Activated T-cell treated with anti-CD3 and anti-CD28 coated beads, Interleukin-2, amount 50 U/mL, for 48 hours (primary cell): ENCODE results near the gene IL32.

Experiments
- DNase-seq, 2 experiments: peaks; one replicate each; pipeline ENCODE4 v3.0.0-alpha.2; 2020

IL32 gene

DNA sequence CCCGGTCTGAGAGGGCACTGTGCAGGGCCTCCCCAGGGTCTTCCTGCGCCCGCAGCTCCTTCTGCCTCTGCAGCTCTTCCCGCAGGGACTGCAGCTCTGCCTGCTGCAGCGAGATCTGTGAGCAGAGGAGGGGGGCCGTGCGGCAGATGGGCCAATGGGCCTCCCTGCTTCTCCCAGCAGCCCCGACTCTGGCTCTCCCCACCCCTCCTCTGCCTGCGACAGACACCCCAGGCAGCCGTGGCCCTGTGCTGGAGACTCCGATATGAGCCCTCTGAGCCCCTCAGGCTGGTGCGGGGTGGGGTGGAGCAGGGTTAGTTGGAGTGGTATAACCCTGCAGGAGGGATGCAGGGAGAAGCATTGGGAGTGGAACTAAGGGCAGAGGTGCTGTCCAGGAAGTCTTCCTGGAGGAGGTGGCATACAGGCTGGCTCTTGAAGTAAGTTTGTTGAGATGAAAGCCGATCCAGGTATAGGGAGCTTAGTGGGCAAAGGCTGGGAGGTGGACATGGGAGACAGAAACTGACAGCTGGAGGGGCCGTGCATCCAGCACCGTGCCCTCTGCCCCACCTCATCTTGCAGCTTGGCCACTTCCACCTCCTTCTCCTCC lies 36.6 kb upstream of the IL32 start:
- DNase-seq = peak in 1 of 2 experiments; percentile 47

DNA sequence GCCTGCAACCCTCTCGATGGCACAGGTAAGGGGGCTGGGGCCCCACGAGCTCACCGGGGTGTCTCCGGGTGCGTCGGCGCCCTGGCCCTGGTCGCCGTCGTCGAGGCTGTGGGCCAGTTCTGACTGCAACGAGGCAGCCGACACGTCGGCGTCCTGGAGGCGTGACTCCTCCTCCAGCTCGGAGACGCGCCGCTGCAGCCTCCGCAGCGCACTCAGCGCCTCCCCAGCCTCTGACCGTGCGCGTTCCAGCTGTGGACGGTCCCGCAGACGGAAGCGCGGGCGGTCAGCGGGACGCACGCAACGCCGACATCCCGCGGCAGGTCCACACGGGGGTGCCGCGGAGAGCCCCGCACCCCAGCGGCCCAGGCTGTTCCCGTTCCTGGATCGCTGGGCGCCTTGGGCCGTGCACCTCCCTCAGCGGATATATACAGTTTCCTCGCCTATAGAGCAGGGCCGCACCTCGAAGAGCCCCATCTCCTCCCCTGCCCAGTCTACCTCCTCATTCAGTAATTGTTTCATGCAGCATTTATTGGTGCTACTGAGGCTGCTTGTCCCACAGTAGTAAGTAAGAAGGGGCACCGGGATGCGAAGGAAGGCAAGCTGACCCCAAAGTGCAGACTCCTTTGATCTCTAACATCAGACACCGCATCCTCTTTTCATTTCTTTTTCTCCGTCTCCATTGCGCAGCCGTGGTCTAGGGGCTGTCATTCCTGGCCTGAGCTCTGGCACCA lies 35.8 kb upstream of the IL32 start:
- DNase-seq = peak; percentile 57 to 76

DNA sequence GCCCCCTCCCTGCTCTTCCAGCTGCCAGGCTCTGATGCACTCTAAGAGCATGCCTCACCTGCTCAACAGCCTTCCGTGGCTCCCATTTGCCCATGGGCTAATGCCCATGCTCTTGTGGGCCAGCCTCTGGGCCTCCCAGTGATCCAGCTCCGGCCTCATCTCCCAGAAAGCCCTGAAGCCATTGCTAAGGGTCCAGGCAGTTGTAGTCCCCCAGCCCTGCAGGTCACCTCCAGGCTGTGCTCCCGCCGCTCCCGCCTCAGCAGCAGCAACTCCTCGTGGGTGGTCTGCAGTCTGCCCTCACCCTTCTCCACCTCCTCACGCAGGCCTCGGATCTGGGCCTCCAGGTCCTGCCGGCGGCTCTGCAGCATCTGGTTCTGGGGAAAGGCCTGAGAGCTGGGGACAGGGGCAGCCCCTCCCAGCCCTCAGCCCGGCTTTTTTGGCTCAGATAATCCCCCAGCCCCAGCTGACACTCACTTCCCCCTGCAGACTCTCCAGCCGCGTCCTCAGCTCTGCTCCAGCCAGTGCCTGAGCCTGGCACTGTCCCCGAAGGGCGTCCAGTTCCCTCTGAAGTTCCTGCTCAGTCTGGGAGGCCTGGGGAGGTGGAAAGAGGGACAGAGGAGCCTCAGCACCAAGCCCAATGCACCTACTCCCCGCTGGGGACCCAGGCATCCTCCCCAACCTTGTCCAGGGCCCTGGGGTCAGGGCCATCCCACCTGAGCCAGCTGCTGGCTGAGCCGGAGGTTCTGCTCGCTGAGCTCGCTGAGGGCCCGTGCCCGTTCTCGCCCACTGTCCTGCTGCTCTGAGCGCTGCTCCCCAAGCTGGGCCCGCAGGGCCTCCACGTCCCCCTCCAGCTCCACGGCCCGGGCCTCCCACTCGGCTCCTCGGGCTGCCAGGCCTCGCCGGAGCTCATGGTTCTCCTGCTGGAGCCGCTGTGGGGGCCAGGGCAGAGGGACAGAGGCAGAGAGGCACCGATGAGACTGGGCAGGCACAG lies 34.9 kb upstream of the IL32 start:
- DNase-seq = no peak

DNA sequence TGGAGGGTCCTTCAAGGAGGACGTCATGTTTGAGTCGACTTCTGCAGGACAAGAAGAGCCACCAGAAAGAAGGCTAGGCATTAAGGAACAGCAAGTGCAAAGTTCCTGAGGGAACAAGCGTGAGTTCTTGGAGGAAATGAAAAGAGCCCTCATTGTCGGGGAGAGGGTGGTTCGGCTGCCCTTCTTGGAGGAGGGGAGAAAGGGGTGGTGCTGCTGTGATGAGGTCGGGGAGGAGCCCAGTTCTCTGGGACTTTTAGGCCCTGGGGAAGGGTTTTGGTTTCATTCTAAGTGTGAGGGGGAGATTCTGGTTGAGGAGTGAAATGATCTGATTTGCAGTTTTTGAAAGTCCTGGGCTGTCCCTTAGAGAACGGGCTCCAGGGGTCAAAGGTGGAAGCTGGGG lies 32.8 kb upstream of the IL32 start:
- no peak for DNase-seq

DNA sequence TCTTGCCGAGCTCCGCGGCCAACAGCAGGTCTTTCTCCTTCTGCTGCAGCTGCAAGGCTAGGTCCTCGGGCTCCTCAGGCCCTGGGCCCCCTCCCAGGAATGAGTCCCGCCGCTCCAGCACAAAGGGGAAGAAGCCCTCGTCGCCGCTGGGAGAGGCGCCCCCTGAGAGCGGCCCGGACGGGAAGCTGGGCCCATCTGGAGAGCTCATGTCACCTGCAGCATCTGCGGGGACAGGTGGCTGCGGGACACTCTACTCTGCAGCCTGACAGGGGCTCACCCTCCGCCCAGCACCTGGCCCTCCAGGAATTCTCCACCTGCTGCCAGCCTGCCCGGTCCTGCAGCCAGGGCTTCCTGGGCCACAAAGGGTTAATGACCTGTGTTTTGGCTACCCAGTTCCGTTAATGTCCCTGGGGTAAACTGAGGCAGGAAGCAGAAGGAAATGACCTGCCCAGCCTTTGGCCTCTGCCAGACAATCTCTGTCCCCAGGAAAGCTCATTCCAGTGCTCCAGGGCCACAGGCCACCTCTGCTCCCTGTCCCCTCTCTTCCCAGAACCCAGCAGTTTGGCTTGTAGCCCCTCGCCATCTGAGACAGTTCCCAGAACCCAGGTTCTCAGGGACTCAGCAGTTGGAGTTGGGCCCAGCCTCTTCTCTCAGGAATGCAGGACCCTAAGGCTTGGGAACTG lies 30.0 kb upstream of the IL32 start:
- DNase-seq = no peak

DNA sequence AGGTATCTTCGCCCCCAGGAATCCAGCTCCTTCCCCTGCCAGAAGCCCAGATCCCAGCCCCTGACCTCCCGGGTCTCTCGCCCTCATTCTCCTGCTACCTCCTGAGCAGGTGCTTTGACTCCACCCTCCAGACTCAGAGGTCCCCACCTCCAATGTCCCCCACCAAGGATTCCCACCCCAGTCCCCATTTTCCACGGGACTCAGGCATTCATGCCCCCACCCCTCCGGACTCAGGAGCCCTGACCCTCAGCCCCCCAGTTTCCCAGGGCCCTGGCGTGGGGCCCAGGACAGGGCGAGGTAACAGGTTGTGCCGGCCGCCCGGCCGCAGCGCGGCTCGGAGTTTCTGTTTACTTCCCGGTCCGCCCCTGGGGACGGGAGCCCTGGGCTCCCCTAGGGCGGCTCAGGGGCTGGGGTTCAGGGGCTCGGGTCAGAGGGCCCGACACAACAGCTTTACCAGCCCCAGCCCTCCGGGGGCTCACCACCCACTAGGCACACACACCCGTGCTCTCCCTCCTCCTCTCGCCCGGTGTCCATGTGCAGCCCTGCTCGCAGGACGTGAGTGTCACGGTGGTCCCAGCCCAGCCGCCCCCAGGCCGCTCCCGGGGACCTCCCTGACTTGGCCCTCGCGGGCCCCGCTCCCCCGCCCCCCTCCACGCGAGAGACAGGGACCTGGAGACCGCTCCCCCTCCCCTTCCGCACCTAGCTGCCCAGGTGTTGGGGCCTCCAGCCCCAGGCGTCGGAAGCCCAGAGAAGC lies 29.3 kb upstream of the IL32 start:
- DNase-seq = no peak

DNA sequence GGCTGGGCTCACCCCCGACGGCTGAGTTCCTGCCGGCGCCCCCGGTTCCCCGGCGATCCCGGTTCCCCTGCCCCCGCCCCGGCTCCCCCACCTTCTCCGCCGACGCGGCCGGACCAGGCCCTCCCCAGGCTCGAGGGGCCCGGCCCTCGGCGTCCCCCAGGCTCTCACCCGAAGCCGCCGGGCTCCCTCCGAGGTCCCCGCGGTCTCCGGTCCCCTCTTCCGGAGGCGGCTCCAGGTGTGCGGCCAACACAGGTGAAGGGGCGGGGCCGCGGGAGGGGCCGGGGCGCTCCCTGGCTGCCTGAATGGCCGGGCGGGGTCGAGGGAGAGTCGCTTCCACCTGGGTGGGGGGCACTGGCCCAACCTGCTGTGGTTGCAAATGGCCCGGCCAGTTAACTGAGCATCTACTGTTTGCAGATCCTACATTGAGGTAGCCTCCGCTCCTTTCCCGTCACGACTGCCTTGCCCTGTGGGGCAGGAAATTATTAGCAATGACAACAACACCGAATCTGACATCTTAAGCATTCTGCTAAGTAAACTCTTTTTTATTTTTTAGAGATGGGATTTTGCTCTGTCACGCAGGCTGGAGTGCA lies 28.6 kb upstream of the IL32 start, which contains the start of gene BICDL2:
BICDL2 (minus strand) TSS at position 219 of the 590 bp plus-strand sequence. CDS start 1,448 bp downstream, outside the sequence.
- no peak for DNase-seq

DNA sequence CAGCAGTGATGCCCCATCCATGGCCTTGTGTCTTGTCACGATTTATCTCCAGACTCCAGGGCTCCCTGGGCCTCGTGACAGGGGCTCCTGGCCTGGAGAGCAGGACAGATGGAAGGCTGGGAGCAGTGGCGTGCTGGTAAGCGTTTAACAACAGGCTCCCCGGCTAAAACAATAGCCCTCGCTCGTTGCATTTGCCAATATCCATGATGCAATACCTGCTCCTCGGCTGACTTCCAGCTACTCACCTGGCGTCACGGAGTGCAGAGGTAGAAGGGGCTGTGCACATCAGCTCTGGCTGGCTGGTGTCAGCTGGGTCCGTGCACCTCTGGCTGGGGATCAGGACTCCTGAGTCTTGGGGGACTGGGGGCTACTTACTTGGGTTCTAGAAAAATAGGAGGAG lies 27.2 kb upstream of the IL32 start:
- DNase-seq = no peak

DNA sequence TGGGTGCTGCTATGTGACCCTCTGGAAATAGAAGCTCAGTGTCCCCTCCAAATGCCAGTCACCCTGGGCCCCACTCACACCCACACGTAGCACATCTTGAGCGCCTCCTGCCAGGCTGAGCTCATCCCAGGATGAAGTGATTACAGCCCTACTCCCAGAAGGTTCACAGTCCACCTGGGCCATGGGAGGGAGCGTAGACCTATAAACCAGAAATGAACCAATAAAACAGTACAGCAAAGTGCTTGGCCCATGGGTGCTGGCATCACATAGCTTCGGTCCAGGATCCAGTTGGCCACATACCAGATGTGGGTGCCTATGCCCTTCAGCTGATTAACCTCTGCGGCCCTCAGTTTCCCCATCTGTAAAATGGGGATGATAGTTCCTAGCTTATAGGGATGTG lies 26.5 kb upstream of the IL32 start:
- no peak for DNase-seq

DNA sequence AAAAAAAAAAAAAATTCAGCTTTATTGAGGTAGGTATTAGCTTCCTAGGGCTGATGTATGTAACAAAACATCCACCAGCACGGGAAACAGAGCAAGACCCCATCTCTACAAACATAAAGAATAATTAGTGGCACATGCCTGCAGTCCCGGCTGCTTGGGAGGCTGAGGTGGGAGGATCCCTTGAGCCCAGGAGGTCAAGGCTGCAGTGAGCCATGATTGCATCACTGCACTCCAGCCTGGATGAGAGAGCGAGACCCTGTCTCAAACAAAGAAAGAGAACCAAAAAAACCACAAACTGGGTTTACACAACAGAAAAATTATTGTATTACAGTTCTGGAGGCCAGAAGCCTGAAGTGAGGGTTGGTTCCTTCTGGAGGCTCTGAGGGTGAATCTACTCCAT lies 23.1 kb upstream of the IL32 start:
- DNase-seq = no peak

DNA sequence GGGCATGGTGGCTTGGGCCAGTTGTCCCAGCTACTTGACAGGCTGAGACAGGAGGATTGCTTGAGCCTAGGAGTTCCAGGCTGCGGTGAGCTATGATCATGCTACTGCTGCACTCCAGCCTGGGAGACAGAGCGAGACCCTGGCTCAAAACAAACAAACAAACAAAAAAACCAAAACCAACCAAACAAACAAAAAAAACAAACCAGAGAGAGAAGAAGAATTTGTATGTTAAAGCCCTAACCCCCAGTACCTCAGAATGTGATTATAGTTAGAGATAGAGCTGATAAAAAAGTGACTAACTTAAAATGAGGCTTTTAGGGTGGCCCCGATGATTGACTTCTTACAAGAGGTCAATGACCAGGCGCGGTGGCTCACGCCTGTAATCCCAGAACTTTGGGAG lies 20.7 kb upstream of the IL32 start:
- DNase-seq = no peak

DNA sequence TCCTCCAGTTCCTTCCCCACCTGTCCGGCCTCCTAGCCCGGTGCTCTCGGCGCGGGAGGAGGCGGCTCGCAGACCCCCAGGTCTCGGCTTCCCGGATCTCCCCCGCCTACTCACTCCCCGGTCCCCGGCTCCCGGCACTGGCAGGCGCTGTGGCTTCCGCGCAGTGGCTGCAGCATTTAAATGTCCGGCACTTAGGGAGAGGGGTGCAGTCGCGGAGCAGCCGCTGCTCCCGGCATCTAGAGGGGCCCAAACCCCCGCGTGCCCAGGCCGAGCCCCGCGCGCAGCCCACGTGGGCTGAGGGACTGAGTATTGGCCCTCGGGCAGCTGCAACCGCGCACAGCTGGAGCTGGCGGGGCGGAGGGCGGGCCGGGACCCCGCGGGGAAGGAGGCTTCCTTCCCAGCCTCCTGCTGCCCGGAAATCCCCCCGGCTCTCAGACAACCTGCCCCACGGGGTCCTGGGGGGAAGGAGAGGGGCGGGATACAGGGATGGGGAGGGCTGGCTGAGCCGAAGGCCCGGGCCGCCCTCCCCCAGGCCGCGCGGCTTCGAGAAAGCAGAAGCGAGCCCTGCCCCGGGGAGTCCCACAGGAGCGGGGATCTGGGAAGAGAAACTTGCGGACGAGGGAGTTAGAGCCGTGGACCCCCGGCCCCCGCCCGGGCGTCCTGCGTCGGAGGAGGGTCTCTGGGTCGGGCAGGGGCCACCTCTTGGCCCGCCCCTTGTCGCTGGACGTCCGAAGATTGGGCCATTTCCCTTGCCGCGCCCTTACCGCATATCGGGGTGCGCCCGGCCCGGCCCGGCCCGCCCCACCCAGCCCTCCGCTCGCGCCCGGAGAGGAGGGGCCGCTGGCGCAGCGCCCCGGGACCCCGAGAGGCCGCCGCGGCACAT lies 19.4 kb upstream of the IL32 start, which contains the start of gene MMP25:
MMP25 (plus strand) TSS at position 804 of the 883 bp plus-strand sequence. CDS start 357 bp downstream, outside the sequence.
- DNase-seq = peak in 1 of 2 experiments; percentile 52

DNA sequence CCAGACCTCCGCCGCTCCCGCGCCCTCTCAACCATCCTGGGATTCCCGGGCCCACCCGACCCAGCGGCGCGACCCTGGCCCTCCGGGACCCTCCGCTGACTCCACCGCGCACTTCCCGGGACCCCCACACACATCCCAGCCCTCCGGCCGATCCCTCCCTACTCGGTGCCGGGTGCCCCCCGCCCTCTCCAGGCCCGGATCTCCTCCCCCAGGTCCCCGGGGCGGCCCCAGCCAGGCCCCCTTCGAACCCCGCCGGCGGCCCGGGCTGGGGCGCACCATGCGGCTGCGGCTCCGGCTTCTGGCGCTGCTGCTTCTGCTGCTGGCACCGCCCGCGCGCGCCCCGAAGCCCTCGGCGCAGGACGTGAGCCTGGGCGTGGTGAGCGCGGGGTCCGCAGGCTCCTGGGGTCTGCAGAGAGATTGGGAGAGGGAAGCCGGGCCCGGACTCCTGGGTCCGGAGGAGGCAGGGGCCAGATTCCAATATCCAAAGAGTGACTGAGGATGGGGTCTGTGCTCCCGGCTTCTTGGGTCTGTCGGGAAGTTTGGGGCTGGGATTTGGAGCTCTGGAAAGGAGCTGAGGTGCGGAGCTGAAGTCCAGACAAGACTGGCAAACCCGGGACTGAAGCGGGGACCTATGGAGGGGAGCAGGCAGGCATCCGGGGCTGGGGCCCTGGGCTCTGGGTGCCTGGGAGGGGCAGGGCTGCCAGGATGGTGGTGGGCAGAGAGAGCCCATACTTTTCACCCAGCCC lies 18.6 kb upstream of the IL32 start:
- DNase-seq = peak in 1 of 2 experiments; percentile 46

DNA sequence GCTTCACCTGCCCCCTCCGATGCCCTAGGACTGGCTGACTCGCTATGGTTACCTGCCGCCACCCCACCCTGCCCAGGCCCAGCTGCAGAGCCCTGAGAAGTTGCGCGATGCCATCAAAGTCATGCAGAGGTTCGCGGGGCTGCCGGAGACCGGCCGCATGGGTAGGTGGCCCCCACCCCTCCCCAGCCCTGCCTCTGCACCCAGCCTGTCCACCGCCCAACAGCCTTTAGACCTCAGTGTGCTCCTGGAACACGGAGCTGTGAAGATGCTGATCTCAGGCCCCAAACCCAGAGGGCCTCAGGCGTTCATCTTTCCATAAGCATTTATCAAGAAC lies 18.1 kb upstream of the IL32 start:
- DNase-seq = no peak

DNA sequence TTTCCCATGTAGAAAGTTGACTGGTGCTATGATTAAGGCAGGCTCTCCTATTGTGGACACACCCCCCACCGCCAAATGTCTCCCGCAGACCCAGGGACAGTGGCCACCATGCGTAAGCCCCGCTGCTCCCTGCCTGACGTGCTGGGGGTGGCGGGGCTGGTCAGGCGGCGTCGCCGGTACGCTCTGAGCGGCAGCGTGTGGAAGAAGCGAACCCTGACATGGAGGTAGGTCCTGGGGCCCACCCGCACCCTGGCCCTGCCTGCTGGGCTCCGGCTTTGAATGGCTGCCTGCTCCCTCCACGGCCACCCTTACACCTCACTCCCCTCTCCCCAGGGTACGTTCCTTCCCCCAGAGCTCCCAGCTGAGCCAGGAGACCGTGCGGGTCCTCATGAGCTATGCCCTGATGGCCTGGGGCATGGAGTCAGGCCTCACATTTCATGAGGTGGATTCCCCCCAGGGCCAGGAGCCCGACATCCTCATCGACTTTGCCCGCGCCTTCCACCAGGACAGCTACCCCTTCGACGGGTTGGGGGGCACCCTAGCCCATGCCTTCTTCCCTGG lies 15.4 kb upstream of the IL32 start:
- DNase-seq = no peak

DNA sequence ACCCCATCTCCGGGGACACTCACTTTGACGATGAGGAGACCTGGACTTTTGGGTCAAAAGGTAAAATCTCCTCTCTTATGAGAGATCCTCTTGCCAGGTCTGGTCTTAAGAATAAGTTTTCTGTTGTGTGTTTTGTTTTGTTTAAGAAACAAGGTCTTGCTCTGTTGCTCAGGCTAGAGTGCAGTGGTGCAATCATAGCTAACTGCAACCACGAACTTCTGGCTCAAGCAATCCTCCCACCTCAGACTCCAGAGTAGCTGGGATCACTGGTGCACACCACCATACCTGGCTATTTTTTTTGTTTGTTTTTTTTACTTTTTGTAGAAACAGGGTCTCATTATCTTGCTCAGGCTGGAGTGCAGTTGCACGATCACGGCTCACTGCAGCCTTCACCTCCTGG lies 15.0 kb upstream of the IL32 start:
- DNase-seq = no peak

DNA sequence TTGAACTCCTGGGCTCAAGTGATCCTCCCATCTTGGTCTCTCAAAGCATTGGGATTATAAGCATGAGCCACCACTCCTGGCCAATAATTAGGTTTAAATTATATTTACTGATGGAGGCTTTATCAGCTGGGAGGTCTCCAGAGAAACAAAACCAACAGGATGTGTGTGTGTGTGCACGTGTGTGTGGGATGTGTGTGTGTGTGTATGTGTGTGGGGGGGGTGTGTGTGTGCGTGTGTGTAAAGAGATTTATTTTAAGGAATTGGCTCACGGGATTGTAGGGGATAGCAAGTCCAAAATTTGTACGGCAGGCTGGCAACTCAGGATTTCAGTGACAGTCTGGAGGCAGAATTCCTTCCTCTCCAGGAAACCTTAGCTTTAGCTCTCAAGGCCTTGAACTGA lies 14.4 kb upstream of the IL32 start:
- DNase-seq = no peak

DNA sequence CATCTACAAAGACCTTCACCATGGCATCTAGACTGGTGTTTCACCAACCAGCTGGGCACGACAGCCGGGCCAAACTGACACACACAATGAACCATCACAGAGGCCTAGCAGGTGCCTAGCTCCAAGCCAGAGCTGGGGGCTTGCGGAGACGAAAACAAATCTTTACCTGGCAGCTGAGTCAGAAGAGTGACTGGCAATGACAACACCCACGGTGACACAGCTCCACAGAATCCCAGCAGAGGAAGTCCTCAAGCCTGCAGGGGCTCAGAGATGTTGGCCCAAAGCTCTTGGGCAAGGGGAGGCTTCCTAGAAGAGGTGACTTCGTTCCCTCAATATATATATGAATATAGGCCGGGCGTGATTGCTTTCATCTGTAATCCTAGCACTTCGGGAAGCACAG lies 13.9 kb upstream of the IL32 start:
- DNase-seq = peak in 1 of 2 experiments; percentile 43

DNA sequence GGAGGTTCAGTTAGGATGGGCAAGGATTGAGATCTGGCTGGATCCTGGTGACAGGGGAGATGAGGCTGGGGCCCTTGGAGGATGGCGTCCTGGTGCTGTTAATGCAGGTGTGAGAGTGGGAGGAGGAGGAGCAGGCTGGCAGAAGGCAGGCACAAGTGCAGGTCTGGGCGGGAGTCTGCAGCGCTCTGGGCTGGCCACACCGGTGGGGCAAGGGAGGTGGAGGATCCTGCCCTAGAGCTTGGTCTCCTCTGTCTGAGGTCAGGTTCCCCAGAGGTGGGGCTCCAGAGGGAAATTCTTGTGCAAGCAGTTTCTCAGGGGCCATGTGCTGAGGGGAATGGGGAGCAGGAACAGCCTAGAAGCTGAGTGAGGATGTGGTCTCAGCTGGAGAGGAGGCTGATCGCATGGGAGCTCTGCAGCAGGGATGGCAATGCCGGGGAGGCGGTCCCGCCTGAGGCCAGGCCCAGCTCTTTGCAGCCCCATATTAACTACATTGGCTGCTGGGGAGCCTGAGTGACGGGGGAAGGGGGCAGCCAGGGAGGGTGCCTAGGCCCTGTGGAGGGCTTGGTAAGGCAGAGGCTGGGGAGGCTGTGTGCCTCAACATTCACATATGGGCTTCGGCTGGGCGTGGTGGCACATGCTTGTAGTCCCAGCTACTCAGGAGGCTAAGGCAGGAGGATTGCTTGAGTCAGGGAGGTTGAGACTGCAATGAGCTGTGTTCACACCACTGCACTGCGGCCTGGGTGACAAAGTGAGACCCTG lies 12.7 kb upstream of the IL32 start:
- peak in 1 of 2 experiments; percentile 62 for DNase-seq
